Hematopoietic multipotent progenitor cell treated with erythropoietin and hydrocortisone succinate and interleukin-3 and kit ligand, for 8 days (in vitro differentiated cells): Measurements from ENCODE around the gene ACOT13.
A peak's percentile ranks its signal among the peaks of the same experiment; 100 is the strongest.
"Not testable (repeated sequence)": the region's sequence is repeated elsewhere in the genome, so short reads cannot be mapped to it uniquely, and the experiment has no call there.

Experiments
- DNase-seq: peaks from one replicate; pipeline ENCODE4 v3.0.0-alpha.2; 2015

Gene ACOT13

DNA sequence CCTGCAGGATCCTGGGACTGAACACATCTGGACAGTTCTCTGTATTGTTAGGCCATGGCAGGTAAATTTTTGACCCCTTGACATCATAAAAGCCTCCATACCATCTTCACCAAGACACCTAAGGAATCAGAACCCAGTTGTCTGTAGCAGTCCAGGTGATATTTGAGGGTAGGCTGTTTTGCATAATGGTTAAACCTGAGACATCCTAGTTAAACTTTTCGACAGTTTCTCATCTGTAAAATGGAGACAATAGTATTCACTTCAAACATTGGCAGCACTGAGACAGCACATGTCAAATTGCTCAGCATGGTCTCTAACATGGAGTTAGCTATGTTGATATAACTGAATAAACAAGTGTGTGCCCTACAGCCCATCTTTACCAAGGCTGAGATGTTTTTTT lies 27.3 kb downstream of the ACOT13 start:
- DNase-seq = no peak

DNA sequence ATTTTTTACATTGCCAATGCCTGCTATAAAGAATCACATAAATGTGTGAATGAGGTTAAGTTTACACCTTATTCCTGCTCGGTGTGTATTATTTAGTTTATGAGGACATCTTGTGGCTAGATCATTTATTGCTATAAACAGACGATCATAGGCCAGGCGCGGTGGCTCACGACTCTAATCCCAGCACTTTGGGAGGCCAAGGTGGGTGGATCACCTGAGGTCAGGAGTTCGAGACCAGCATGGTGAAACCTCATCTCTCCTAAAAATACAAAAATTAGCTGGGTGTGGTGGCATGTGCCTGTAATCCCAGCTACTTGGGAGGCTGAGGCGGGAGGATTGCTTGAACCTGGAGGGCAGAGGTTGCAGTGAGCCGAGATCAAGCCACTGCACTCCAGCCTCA lies 28.8 kb downstream of the ACOT13 start:
- DNase-seq = peak; percentile 68

DNA sequence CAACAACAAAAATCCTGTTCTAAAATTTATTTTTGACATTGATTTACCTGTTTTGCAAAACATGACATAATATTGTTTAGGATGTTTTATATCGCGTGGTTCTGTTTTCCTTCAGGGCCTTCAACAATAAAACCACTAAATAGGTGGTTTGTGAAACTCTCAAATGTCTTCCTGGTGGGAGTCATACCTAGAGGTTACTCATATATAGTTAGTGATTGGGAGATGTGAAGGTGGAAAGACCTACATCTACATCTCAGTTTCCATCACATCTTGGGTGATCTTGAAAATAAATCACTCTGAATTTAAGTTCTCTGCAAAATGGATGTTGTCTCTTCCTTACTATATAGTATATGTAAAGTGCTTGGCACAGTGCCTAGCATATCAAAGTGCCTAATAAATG lies 29.2 kb downstream of the ACOT13 start:
- no peak for DNase-seq

DNA sequence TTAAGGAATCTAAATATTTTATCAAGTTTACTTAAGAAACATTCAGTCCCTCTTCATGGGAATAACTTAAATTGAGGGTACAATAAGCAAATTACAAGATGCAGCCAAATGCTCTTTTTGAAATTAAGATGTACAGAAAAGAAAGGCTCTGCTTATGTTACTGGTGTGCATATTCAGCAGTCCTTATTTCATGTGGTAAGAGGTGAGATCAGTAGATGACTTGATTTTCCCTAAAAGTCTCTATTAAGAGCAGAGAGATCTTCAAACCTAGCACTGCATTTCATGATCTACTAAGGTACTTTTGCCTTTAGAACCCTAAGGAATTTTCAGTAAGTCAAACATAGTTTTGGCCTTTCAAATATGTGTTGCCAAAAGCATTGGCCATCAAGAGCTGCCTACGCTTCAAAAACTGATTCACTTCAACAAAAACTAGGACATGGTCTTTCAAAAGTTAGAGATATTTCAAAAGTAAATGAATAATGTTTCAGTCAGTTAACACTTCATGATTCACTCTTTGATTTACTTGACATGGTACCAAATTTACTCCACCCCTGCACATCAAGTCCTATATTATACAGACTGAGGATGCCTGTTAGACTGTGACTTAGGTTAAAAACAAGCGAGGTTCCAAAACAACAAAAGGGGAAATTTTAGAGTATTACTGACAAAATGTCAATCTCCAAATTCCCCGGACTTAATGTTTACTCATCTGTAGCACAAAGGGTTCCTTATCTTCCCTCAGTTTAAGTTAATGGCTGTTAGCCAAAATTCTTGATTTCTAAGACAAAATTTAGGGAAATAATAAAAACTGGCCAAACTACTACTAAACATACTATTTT lies 32.9 kb downstream of the ACOT13 start:
- no peak for DNase-seq

DNA sequence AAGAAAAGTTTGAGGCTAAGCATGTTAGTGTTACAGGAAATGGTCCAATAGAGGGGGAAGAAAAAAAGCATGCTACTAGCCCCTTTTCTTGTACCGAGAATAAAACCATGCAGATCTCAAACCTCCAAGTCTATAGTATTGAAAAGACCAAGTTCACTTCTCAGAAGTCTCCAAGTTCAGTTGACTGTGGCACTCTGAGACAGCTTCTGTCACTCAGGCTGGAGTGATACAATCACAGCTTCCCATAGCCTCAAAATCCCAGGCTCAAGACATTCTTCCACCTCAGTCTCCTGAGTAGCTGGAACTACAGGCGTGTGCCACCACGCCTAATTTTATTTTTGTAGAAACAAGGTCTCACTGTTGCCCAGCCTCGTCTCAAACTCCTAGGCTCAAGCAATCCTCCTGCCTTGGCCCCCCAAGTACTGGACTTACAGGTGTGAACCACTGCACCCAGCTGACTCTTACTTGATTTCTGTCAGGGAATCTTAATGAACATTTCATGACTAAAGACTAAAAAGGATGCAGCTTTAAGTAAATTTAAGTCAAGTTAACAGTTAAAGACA lies 35.9 kb downstream of the ACOT13 start:
- no peak for DNase-seq

DNA sequence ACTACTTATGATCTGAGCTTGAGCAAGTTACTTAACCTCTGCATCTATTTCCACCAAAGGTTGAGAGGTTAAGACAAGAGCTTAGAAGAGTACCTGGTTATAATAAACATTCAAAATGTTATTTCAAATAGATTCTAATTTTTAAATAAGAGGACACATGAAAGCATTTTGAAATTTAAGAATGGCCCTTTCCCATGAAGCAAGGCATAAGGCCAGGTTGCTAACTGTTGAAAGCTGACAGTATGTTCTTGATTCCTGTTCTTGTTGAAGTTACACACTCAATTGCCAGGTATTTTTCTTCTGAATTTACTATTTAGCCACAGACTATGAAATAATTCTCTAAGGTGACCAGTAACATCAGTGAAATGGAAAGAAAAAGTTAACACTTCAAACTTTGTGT lies 37.6 kb downstream of the ACOT13 start:
- DNase-seq = no peak

DNA sequence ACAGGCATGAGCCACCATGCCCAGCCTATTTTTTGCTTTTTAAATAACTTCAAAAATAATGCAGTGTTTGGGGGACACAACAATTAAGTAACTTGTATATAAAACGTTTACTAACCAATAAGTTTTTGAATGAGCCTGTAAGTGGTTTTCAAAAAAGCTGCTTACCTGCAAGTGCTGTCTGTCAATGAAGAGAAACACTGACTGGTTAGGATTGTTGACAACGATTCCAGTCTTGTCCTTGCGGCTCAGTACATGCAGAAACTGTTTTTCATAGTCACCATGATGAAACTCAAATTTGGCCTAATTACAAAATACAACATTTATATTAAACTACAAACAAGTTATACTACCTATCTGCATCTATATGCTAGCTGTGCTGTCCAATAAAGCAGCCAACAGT lies 41.7 kb downstream of the ACOT13 start:
- DNase-seq = no peak

DNA sequence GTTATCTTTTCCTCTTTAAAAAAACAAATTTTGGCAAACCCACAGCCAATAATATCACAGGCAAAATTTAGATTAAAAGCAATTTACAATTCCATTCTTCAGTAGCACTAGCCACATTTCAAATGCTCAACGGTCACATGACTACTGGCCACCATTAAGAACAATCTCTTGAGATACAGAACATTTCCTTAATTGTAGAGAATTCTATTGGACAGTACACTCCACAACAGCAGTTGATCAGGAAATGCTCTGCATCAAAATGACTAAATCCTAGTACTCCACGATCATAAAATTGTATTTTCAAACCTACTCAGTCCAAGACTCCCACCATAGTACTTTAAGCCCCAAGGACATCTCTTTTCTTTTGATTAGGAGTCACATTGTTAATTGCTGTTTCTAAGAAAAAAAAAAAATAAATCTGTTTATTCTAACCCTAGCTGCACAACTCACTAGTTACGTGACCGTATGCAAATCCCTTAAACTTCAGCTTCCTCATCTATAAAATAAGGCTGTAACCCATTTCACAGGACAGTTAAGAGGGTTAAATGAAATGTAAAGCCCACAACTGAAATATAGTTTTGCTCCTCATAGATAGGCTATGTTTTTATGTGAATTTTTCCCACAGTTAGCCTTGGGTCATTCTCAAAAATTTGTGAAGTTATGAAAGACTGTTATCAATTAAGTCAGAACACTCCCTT lies 42.3 kb downstream of the ACOT13 start:
- DNase-seq = no peak

DNA sequence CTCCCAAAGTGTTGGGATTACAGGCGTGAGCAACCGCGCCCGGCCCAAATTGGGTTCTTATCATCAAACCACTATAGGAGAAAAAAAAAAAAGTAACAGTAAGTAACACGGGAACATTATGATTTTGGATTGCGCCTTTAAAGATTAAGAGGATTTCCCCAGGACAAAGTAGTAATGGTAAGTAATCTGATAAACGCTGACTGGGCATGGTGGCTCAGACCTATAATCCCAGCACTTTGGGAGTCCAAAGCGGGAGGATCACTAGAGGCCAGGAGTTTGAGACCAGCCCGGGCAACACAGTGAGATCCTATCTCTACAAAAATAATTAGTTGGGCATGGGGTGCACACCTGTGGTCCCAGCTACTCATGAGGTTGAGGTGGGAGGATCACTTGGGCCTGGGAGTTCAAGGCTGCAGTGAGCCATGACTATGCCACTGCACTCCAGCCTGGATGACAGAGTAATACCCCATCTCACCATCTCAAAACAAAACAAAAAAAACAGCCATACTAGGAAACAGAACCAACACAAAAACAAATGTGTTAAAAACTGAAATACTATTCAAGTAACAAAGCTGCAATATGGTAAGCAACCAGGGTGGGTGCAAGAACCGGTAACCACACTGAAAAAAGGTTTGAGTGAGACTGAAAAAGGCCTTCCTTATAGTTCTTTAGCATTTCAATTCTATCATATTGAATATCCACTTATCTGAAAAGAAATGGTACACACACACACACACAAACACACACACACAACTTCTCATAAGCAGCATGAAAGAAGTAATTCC lies 43.8 kb downstream of the ACOT13 start:
- DNase-seq = no peak

DNA sequence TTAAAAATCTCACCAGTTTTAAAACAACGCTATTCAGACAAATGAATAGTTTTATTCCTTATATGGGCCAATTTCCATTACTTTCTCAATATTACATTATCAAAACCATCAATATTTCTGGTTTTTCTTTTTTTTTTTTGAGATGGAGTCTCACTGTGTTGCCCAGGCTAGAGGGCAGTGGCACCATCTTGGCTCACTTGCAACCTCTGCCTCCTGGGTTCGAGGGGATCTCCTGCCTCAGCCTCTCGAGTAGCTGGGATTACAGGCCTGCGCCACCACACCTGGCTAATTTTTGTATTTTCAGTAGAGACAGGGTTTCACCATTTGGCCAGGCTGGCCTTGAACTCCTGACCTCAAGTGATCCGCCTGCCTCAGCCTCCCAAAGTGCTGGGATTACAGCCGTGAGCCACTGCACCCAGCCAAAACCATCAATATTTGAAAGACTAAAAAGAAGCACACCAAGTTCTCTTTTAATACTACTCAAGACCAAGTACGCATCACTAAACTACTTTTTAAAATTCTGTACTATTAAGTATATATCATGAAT lies 49.8 kb downstream of the ACOT13 start:
- DNase-seq = not testable (repeated sequence)

DNA sequence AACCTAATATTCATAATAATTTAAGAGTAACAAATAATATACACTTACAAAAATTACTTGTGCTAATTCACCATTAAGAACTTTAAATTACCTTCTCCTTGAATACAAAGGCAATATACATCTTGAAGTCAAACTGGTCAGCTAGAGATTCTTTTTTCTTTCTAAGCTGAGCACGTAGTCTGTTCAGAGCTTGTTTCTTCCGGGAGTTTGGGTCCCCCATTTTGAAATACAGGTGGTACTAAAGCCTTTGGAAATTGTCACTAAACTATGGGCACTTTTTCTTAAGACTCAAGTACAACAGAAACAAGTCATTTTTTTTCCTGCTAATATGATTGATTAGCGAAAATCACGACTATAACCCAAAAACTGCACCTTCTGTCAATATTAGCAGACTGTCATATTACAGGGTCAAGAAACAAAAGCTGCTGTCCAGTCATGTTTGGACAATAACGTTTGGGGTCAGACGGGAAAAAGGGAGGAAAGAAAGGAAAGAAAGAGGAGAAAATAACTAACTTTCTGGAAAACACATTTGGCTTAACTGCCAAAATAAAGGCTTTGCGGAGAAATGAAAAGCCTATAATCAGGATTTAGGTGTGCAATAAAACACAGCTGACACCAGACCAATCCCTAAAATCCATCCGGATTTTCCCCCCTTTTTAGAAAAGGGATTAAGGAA lies 51.7 kb downstream of the ACOT13 start:
- DNase-seq = no peak

DNA sequence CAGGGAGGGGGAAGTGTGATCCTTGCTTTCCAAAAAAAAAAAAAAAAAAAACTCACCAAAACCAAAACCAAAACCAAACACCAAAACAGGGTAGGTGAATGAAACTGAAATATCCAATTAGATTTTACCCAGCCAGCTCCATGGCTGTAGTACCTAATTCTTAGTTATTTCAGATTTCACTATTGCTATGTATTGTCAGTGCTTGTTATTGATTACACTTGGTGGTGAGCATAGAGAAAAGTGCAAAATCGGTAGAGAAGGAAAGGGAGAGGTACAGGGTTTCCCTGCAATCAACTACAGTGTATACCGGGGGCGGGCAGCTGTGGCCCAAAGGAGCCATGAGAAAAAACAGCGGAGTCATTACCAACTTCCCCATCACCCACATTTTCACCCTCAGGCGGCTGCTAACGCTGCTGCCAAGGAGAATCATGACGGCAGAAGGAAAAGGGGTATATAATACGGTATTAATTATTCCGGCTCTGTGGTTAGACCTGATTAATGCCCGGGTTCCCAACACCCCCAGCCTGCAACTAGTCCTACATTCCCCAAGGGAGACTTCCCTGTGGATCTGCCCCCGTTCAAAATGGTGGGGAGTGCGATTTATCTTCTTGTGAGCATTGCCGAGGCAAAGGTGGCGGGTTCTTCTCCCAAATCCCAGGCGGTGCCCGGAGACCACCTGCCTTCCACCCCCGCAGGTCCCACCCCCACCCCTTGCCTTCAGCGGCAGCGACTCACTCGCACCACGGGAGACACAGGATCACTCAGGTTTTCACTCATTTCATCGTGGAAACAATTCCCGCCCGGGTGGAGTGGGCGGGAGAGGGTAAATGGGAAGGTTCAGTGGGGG lies 52.5 kb downstream of the ACOT13 start, which contains the start of gene C6orf62:
TSS of gene C6orf62 (minus strand) at position 30 of the 847 bp plus-strand sequence. CDS start 486 bp downstream, outside the sequence.
- peak; percentile 62 for DNase-seq

DNA sequence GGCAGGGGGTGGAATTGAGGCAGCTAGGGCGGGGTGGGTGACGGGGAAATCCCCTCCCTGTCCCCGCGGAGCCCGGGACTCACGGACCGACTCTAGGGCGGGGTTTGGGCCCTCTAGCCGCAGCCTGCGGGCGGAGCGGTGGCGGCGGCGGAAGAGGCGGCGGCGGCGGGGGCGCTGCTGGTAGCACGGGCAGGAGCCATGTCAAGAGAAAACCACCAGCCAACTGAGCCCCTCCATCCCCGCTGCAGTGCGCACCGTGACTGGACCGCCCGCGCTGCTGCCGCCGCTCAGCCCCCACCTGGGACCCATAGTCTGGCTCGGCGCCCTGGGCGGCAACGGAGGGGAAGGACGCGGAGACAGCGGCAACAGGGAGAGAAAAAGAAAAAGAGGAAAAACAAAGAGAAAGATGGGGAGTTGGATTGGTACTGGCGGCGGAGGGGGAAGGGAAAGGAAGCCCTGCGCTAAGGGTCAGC lies 53.3 kb downstream of the ACOT13 start:
- DNase-seq = peak; percentile 67

DNA sequence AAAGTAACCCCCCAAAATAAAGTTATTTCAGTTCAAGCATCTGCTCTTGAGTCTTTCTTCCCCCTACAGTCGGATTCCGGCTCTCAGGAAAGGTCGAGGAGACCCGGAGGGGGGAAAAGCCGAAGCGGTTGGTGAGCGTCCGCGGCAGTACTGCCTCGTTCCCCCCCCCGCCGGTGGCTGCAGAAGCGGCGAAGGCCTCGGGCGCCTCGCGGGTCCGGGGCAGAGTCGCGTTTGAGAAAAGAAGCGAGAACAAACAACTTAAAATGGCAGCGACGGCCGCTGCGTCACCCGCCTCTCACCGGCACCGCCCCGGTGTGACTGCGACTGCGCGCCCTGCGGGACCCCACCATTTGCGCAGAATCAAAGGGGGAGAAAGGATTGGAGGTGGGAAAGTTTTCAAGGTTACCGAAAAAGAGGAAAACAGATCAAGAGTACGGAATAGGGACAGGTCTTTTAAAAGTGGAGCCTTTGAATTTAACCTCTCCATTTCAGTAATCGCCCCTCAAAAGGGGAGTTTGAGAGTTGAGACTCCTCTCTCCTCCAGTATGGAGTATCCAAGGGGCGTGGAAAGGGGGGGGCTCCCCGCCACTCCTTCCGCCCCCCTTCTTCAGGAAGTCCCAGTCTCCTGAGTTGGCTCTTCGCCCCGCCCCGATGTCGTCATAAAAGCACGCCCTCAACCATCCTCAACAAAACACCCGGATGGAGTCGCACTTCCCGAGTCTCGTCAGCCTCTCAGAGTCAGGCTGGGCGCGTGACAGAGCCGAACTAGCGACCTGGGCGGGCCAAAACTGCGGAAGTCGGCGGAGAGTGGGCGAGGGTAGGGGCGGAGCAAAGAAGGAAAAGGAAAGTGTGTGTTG lies 54.0 kb downstream of the ACOT13 start:
- peak; percentile 100 for DNase-seq

DNA sequence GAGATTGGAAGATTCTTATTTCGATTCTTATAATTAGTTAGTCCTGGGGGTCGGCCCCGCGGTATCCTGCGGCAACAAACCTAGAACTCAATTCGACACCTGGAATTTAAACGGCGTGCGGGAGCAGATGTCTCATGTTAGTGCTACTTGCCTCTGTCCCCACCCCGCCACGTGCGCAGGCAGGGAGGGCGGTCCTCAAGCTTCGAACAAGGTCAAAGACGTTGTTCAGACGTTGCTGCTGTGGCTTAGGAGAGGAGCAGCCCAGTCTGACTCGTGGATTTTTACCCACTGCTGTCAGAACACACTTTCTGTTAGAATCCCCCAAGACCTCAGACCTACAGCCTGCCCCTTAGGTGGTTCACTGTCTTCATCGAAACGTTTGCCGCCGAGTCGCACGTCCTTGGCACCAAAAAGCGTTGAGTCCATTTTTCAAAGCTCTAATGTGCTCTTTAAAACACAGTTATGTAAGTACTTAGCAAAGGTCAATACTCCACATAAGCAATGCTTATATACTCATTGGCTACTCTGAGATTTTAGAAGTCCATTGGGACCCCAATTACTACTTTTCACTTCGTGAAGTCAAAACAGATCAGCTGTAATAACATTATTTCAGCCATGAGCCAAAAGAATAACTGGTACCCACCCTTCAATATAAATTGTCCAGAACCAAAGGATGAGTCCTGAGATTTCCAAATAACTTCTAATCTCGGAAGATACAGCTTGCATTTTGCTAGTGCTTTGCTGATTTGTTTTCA lies 54.8 kb downstream of the ACOT13 start:
- DNase-seq = no peak

DNA sequence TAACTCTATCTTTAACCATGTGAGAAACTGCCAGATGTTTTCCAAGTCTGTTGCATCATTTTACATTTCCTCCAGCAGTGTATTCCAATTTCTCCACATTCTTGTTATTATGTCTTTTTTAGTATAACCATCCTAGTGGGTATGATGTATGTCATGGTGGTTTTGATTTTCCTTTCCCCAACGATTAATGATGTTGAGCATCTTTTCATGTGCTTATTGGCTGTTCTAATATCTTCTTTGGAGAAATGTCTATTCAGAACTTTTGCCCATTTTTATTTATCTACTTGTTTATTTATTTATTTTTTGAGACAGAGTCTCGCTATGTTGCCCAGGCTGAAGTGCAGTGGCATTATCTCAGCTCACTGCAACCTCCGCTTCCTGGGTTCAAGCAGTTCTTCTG lies 56.4 kb downstream of the ACOT13 start:
- DNase-seq = no peak

DNA sequence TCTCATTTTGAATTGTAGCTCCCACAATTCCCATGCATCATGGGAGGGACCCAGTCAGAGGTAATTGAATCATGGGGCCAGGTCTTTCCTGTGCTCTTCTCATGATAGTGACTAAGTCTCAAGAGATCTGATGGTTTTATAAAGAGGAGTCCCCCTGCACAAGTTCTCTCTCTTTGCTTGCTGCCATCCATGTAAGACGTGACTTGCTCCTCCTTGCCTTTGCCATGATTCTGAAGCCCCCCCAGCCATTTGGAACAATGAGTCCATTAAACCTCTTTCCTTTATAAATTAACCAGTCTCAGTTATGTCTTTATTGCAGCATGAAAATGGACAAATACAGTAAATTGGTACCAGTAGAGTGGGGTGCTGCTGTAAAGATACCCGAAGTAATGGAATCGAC lies 63.8 kb downstream of the ACOT13 start:
- not testable (repeated sequence) for DNase-seq

DNA sequence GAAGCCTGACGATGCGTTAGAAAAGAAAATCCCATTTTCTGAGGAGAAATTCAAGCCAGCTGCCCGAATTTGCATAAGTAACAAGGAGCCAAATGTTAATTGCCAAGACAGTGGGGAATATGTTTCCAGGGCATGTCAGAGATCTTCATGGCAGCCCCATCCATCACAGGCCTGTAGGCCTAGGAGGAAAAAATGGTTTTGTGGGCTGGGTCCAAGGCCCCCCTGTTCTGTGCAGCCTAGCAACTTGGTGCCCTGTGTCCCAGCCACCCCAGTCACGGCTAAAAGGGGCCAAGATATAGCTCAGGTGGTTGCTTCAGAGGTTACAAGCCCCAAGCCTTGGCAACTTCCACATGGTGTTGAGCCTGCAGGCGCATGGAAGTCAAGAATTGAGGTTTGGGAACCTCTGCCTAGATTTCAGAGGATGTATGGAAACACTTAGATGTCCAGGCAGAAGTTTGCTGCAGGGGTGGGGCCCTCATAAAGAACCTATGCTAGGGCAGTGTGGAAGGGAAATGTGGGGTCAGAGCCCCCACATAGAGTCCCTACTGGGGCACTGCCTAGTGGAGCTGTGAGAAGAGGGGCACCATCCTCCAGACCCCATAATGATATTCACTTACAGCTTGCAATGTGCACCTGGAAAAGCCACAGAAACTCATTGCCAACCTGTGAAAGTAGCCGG lies 64.7 kb downstream of the ACOT13 start:
- DNase-seq = not testable (repeated sequence)

DNA sequence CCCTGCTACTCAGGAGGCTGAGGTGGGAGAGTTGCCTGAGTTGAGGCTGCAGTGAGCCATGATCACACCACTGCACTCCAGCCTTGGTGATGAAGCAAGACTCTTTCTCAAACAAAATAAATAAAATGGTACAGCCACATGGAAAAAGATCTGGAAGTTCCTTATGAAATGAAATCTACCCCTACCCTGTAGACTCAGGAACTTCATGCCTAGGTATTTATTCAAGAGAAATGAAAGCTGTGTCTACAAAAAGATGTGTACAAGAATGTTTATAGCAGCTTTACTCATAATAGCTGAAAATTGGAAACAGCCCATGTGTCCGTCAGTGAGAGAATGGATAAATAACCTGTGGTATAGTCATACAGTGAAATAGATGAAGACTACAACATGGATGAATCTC lies 67.3 kb downstream of the ACOT13 start:
- no peak for DNase-seq
